Activated CD8-positive, alpha-beta T cell treated with anti-CD3 and anti-CD28 coated beads for 36 hours (primary cell): ENCODE results near the gene PSMD3. TPM values are rescaled to one million over a fixed set of nuclear protein-coding genes. Genes with fewer than 3 reads are reported as not detected.

Experiments
- ATAC-seq: fragments of 200-7000 bp; cut with Tn5 transposase; one replicate; pipeline ENCODE4 v1.10.0; 2021; ENCODE audit warnings: mild to moderate bottlenecking, moderate library complexity
- CTCF ChIA-PET: fragments of 350-600 bp; sonication (Branson Sonifier 250); formaldehyde crosslinking; loops from one replicate; lab custom pipeline; 2021; ENCODE audit warnings: antibody characterized with exemption; lab: Charles Lee
- POLR2A ChIA-PET: fragments of 350-600 bp; sonication (Branson Sonifier 250); formaldehyde crosslinking; loops from one replicate; lab custom pipeline; 2021; ENCODE audit warnings: antibody characterized with exemption; lab: Charles Lee
- DNase-seq: peaks from one replicate; pipeline ENCODE4 v3.0.0-alpha.2; 2020
- H3K27ac Mint-ChIP-seq: one replicate; pipeline ENCODE4 v1.8.0; 2021; ENCODE audit warnings: mild to moderate bottlenecking, mixed read lengths
- H3K27me3 Mint-ChIP-seq: one replicate; pipeline ENCODE4 v1.8.0; 2021; ENCODE audit warnings: mixed read lengths
- H3K36me3 Mint-ChIP-seq: one replicate; pipeline ENCODE4 v1.8.0; 2021; ENCODE audit warnings: low read depth, mixed read lengths
- H3K4me1 Mint-ChIP-seq: one replicate; pipeline ENCODE4 v1.8.0; 2021; ENCODE audit warnings: low read depth, mixed read lengths
- H3K4me3 Mint-ChIP-seq: one replicate; pipeline ENCODE4 v1.8.0; 2021; ENCODE audit warnings: mild to moderate bottlenecking, moderate library complexity, mixed read lengths
- H3K9me3 Mint-ChIP-seq: one replicate; pipeline ENCODE4 v1.8.0; 2021; ENCODE audit warnings: mixed read lengths
- CTCF ChIP-seq: fragments of 200-600 bp; IDR thresholded peaks from one replicate; pipeline ENCODE4 v1.8.0; 2022; ENCODE audit warnings: antibody characterized with exemption, mild to moderate bottlenecking
- intact Hi-C: fragments of 100-400 bp; cut with micrococcal nuclease; formaldehyde crosslinking; loops from one replicate; pipeline ENCODE4 v1.10.0; 2022
- total RNA-seq, 2 experiments: library from RNA; stranded (reverse); gene quantifications; one replicate each; pipeline ENCODE4 v1.2.3, GENCODE V29; 2021

PSMD3 gene
- total RNA-seq, 2 experiments from 2014 or later = 149 to 153 TPM

GRCh38 chr17:40015005-40015997 lies 34.7 kb downstream of the PSMD3 start, which contains the start of gene CSF3:
CSF3 (plus strand) TSS chr17:40015440; CDS start chr17:40015475, 35 bp downstream.
- no peaks in the 10 kb centered on the region for H3K9me3 Mint-ChIP-seq
- H3K27ac Mint-ChIP-seq = no peak within 1 kb of the TSS

GRCh38 chr17:40015998-40016985 lies 35.7 kb downstream of the PSMD3 start:
- intact Hi-C loops = no loop called here
- ChIA-PET CTCF (interaction anchor here (0.8 to 6.9 kb wide), 12 partner anchors 10 to 322 kb away, joined by 3 to 79 read pairs (median 6); no protein-coding TSS in a partner anchor), POLR2A (interaction anchor here (3.0 kb wide), 1 partner anchor 10 kb away, joined by 15 read pairs; no protein-coding TSS in a partner anchor)
- Mint-ChIP-seq H3K27ac (no peak overlapping the region), H3K4me1 (no peaks in the 10 kb centered on the region), H3K36me3 (peaks cover 5% of the 10 kb centered on the region), H3K4me3 (no peak overlapping the region), H3K9me3 (no peaks in the 10 kb centered on the region), H3K27me3 (peaks cover 2% of the 10 kb centered on the region)
- DNase-seq = no peak
- no peak for ATAC-seq
- no peak for TF ChIP-seq CTCF

More at GRCh38 chr17:40015005-40015997, 34.7 kb downstream of the PSMD3 start, which contains the start of gene CSF3:
- ChIA-PET POLR2A (interaction anchor here (3.0 kb wide), 1 partner anchor 11 kb away, joined by 15 read pairs; no protein-coding TSS in a partner anchor), CTCF (interaction anchor here (0.8 to 6.9 kb wide), 16 partner anchors 10 to 323 kb away, joined by 3 to 79 read pairs (median 6); partner anchors contain the start of gene MED24)
- H3K36me3 Mint-ChIP-seq = peaks cover 4% of the 10 kb centered on the region
- peaks cover 3% of the 10 kb centered on the region for H3K4me1 Mint-ChIP-seq
- ATAC-seq = no peak
- H3K4me3 Mint-ChIP-seq = no peak within 1 kb of the TSS
- no peak for DNase-seq
- intact Hi-C loops = no loop called here
- peaks cover 2% of the 10 kb centered on the region for H3K27me3 Mint-ChIP-seq
- no peak for TF ChIP-seq CTCF

GRCh38 chr17:40017422-40018080 lies 36.9 kb downstream of the PSMD3 start:
- Mint-ChIP-seq H3K27me3 (no peaks in the 10 kb centered on the region), H3K36me3 (peaks cover 7% of the 10 kb centered on the region), H3K4me1 (no peaks in the 10 kb centered on the region), H3K27ac (no peak overlapping the region), H3K9me3 (no peaks in the 10 kb centered on the region), H3K4me3 (no peak overlapping the region)
- ChIA-PET CTCF (interaction anchor here (1.1 to 6.9 kb wide), 5 partner anchors 8 to 96 kb away, joined by 3 to 79 read pairs (median 5); no protein-coding TSS in a partner anchor), POLR2A (interaction anchor here (3.0 kb wide), 1 partner anchor 8 kb away, joined by 15 read pairs; no protein-coding TSS in a partner anchor)
- no peak for TF ChIP-seq CTCF
- DNase-seq (no peak), ATAC-seq (no peak)
- intact Hi-C loops = no loop called here
